ENCODE data around the gene NEB. TPM values are rescaled to one million over a fixed set of nuclear protein-coding genes. Genes with fewer than 3 reads are reported as not detected.

The NEB gene
- total and polyA plus RNA-seq, 2 of the 13 experiments (the other 11 are each of a cell fraction or from before 2014, with no cell fraction given): 0.21 to 0.24 TPM

DNA sequence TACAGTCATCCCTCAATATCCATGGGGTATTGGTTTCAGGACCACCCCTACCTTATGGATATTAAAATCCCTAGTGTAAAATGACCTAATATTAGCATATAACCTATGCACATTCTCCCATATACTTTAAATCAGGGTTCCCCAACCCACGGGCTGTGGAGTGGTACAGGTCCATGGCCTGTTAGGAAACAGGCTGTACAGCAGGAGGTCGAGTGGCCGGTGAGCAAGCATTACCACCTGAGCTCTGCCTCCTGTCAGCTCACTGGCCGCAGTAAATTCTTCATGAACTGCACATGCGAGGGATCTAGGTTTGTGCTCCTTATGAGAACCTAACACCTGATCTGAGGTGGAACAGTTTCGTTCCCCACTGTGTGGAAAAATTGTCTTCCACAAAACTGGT is 250.7 kb downstream of the NEB start:
- CTCF ChIA-PET (ENCODE audit: low intra/inter-chr PET ratio, low total read pairs): no interaction called here
- BruUV-seq (replicated peaks): no TSS peak
- DNase-seq (ENCODE audit: low spot score): no peak
- POLR2A ChIA-PET: no interaction called here
- Histone ChIP-seq H2AFZ (ENCODE audit: low read length) (no peak overlapping the region), H3K4me3 (replicated peaks in 1 of 3; ENCODE audit: insufficient read depth in 1 of 3, low read depth in 2 of 3, low read length in 3 of 3) (no peak overlapping the region), H3K4me1 (ENCODE audit: insufficient read depth, low read length) (peaks cover 6% of the 10 kb centered on the region; the same call in 1 of the 2 replicates), H3K27ac (ENCODE audit: extremely low read length, insufficient read depth, low read length) (no peak overlapping the region), H3K36me3 (replicated peaks in 1 of 2; ENCODE audit: control insufficient read depth in 1 of 2, insufficient read depth in 2 of 2, low read length in 2 of 2) (peaks cover 2 to 21% of the 10 kb centered on the region in 2 experiments), H3K9me3 (ENCODE audit: low read length) (no peaks in the 10 kb centered on the region), H3K4me2 (ENCODE audit: low read depth, low read length) (no peak overlapping the region), H3K9ac (ENCODE audit: insufficient read depth, low read depth, low read length) (no peak overlapping the region), H3K79me2 (ENCODE audit: insufficient read depth, low read length) (no peaks in the 10 kb centered on the region), H3K27me3 (ENCODE audit: control insufficient read depth in 1 of 2, insufficient read depth in 2 of 2, low read length in 2 of 2) (no peaks in the 10 kb centered on the region), H4K20me1 (ENCODE audit: insufficient read depth, low read length) (no peaks in the 10 kb centered on the region)
- no peak for TF ChIP-seq MYPOP (CRISPR knock-in tag; IDR thresholded peaks at IDR 0.05)
- TF ChIP-seq RBM22 (optimal IDR thresholded peaks at IDR 0.05; ENCODE audit: low read length): peak; percentile 86
- peak; percentile 39 for ATAC-seq
- in situ Hi-C loops (cut with HindIII; ENCODE audit: extremely low pct_ligation_motif_present, low pct_unique_long_range_greater_than_20kb): no loop called here
- intact Hi-C loops (cut with micrococcal nuclease; ENCODE audit: unreplicated experiment): no loop called here
- no peak for FAIRE-seq
- 92% methylated on average over 6 of the region's 6 CpGs for WGBS (ENCODE audit: low lambda C conversion rate)

DNA sequence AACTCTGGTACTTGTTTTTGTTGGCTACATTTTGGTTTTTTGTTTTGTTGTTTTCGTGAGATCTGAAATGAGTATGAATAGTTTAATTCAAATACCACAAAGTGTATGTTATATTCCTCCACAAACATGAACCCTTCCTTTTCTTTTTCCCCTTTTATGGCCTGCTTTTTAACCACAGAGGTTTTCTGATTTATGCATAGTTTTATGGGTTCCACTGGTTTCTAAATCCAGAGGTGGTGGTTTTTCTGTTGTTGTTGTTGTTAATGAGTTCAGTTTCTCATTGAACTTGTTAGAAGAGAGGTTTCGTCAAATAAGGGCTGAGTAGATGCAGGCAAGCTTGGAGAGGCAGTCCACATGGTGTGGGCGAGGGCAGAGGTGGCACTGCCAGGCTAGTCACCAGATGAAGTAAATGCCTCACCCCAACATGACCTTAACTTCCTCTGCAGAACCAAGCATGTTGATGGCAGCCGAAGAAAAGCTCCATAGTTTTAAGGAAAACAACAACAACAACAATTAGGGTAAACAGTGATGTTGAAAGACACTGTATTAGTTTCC is 252.0 kb downstream of the NEB start:
- H3K79me2 ChIP-seq (ENCODE audit: insufficient read depth, low read length): no peaks in the 10 kb centered on the region
- H2AFZ ChIP-seq (ENCODE audit: low read length): no peak overlapping the region
- BruUV-seq (replicated peaks): no TSS peak
- in situ Hi-C loops (cut with HindIII; ENCODE audit: extremely low pct_ligation_motif_present, low pct_unique_long_range_greater_than_20kb): no loop called here
- intact Hi-C loops (cut with micrococcal nuclease; ENCODE audit: unreplicated experiment): no loop called here
- 97% methylated on average over 4 of the region's 4 CpGs for WGBS (ENCODE audit: low lambda C conversion rate)
- H3K27me3 ChIP-seq (ENCODE audit: control insufficient read depth in 1 of 2, insufficient read depth in 2 of 2, low read length in 2 of 2): no peaks in the 10 kb centered on the region
- peaks cover 4 to 24% of the 10 kb centered on the region in 2 experiments for H3K36me3 ChIP-seq (replicated peaks in 1 of 2; ENCODE audit: control insufficient read depth in 1 of 2, insufficient read depth in 2 of 2, low read length in 2 of 2)
- DNase-seq (ENCODE audit: low spot score): no peak
- H3K9ac ChIP-seq (ENCODE audit: insufficient read depth, low read depth, low read length): no peak overlapping the region
- no peak for TF ChIP-seq HOXA9 (CRISPR knock-in tag; IDR thresholded peaks at IDR 0.05; ENCODE audit: borderline replicate concordance)
- TF ChIP-seq ZSCAN22 (CRISPR knock-in tag; IDR thresholded peaks at IDR 0.05): no peak
- no peak for TF ChIP-seq ZNF557 (CRISPR knock-in tag; IDR thresholded peaks at IDR 0.05)
- TF ChIP-seq ZNF160 (CRISPR knock-in tag; IDR thresholded peaks at IDR 0.05): no peak
- no peak for TF ChIP-seq FOXO1 (CRISPR knock-in tag; IDR thresholded peaks at IDR 0.05)
- no peak for TF ChIP-seq ZNF788 (CRISPR knock-in tag; IDR thresholded peaks at IDR 0.05; ENCODE audit: borderline replicate concordance)
- TF ChIP-seq ZNF598 (CRISPR knock-in tag; IDR thresholded peaks at IDR 0.05; ENCODE audit: borderline replicate concordance): no peak
- TF ChIP-seq ZNF546 (CRISPR knock-in tag; conservative IDR thresholded peaks at IDR 0.05): no peak
- no peak for TF ChIP-seq STAG1 (CRISPR knock-in tag; IDR thresholded peaks at IDR 0.05)
- peaks cover 6% of the 10 kb centered on the region; the same call in 1 of the 2 replicates for H3K4me1 ChIP-seq (ENCODE audit: insufficient read depth, low read length)
- ChIA-PET CTCF (ENCODE audit: low intra/inter-chr PET ratio, low total read pairs) (no interaction called here), POLR2A (no interaction called here)
- no peaks in the 10 kb centered on the region for H3K9me3 ChIP-seq (ENCODE audit: low read length)
- ATAC-seq: 0 out of 3 replicates have a peak, but pooled peaks have one; percentile 11
- H3K4me2 ChIP-seq (ENCODE audit: low read depth, low read length): no peak overlapping the region
- peak; percentile 42 for FAIRE-seq
- no peaks in the 10 kb centered on the region for H4K20me1 ChIP-seq (ENCODE audit: insufficient read depth, low read length)
- no peak overlapping the region for H3K4me3 ChIP-seq (replicated peaks in 1 of 3; ENCODE audit: insufficient read depth in 1 of 3, low read depth in 2 of 3, low read length in 3 of 3)
- no peak overlapping the region for H3K27ac ChIP-seq (ENCODE audit: extremely low read length, insufficient read depth, low read length)
